Endodermal cell (in vitro differentiated cells): ENCODE data around the gene VIPR1. TPM values are rescaled to one million over a fixed set of nuclear protein-coding genes. Genes with fewer than 3 reads are reported as not detected.

Experiments
- DNase-seq: peaks from one replicate; pipeline ENCODE4 v3.0.0-alpha.2; 2017
- H3K27ac ChIP-seq: 2 replicates; pipeline ENCODE4 v1.5.1; 2013; ENCODE audit warnings: mild to moderate bottlenecking, low read depth, low read length, moderate library complexity
- H3K27me3 ChIP-seq: 2 replicates; pipeline ENCODE4 v1.6.1; 2013; ENCODE audit warnings: mild to moderate bottlenecking, low read length, moderate library complexity; ENCODE audit not compliant: insufficient read depth, control insufficient read depth, poor library complexity, severe bottlenecking
- H3K36me3 ChIP-seq: 2 replicates; pipeline ENCODE4 v1.7.0; 2013; ENCODE audit warnings: mild to moderate bottlenecking, low read length, moderate library complexity; ENCODE audit not compliant: control insufficient read depth, insufficient read depth
- H3K4me1 ChIP-seq: one replicate; pipeline ENCODE4 v1.7.0; 2013; ENCODE audit warnings: low read length; ENCODE audit not compliant: control insufficient read depth, insufficient read depth
- H3K4me3 ChIP-seq: 2 replicates; pipeline ENCODE4 v1.5.1; 2013; ENCODE audit warnings: mild to moderate bottlenecking, low read length, moderate library complexity
- H3K9ac ChIP-seq: 2 replicates; pipeline ENCODE4 v1.6.1; 2013; ENCODE audit warnings: mild to moderate bottlenecking, low read length, moderate library complexity; ENCODE audit not compliant: poor library complexity, severe bottlenecking; ENCODE audit errors: extremely low read depth
- H3K9me3 ChIP-seq: 2 replicates; pipeline ENCODE4 v1.6.1; 2013; ENCODE audit warnings: mild to moderate bottlenecking, low read length, moderate library complexity; ENCODE audit not compliant: control insufficient read depth
- H3K27ac Mint-ChIP-seq: 2 replicates; pipeline ENCODE4 v1.8.0; 2020; ENCODE audit warnings: mixed read lengths
- H3K27me3 Mint-ChIP-seq: 2 replicates; pipeline ENCODE4 v1.8.0; 2021; ENCODE audit warnings: mild to moderate bottlenecking, mixed read lengths; ENCODE audit not compliant: insufficient read depth
- H3K36me3 Mint-ChIP-seq: 2 replicates; pipeline ENCODE4 v1.8.0; 2020; ENCODE audit warnings: low read depth, mixed read lengths
- H3K4me1 Mint-ChIP-seq: 2 replicates; pipeline ENCODE4 v1.8.0; 2020; ENCODE audit warnings: mixed read lengths
- H3K4me3 Mint-ChIP-seq: 2 replicates; pipeline ENCODE4 v1.8.0; 2020; ENCODE audit warnings: mild to moderate bottlenecking, moderate library complexity, mixed read lengths
- H3K9me3 Mint-ChIP-seq: 2 replicates; pipeline ENCODE4 v1.8.0; 2020; ENCODE audit warnings: mild to moderate bottlenecking, mixed read lengths
- WGBS, 2 experiments: methylation state at CpG; one replicate each; pipeline versions ENCODE4 v1.1.5 to v1.1.7; 2013; ENCODE audit warnings: missing lambda C conversion rate in 2 of 2, mixed read lengths in 1 of 2; ENCODE audit not compliant: insufficient coverage in 1 of 2, insufficient read length in 1 of 2; 5-methylcytosine and 5-hydroxymethylcytosine counted together
- total RNA-seq, 2 donors: library from RNA; stranded (reverse); fragmentation: NEBNext Ultra II Directional in 1 of 2; extraction: Animal tissue kit (Norgen Biotek cat#: 25700) in 1 of 2; gene quantifications; 2 replicates in 1 of 2; 3 replicates in 1 of 2; pipeline ENCODE4 v1.2.1, GENCODE V29; 2021
- TF ChIP-seq, protein P1 (sequence below): fragments of 200-600 bp; sonication (generic); conservative IDR thresholded peaks from 2 replicates; pipeline ENCODE4 v1.5.0; 2021; ENCODE audit warnings: antibody characterized with exemption, mild to moderate bottlenecking

VIPR1 gene
- total RNA-seq, 2 donors from 2014 or later, result 12.9 to 14.7 TPM

GRCh38 chr3:42490243-42490642, 12.2 kb upstream of the VIPR1 start:
- H3K27me3 ChIP-seq, result no peaks in the 10 kb centered on the region
- Mint-ChIP-seq H3K27ac (no peak overlapping the region), H3K4me3 (no peak overlapping the region), H3K27me3 (peaks cover 13% of the 10 kb centered on the region), H3K36me3 (no peaks in the 10 kb centered on the region), H3K9me3 (no peaks in the 10 kb centered on the region), H3K4me1 (peaks cover 3% of the 10 kb centered on the region)
- peak; percentile 48 for DNase-seq
- H3K4me3 ChIP-seq, result no peak overlapping the region
- H3K27ac ChIP-seq, result no peak overlapping the region
- no peaks in the 10 kb centered on the region for H3K36me3 ChIP-seq
- no peaks in the 10 kb centered on the region for H3K9me3 ChIP-seq
- WGBS, 2 experiments, result 92% methylated on average over 5 of the region's 5 CpGs
- TF ChIP-seq, protein P1, sequence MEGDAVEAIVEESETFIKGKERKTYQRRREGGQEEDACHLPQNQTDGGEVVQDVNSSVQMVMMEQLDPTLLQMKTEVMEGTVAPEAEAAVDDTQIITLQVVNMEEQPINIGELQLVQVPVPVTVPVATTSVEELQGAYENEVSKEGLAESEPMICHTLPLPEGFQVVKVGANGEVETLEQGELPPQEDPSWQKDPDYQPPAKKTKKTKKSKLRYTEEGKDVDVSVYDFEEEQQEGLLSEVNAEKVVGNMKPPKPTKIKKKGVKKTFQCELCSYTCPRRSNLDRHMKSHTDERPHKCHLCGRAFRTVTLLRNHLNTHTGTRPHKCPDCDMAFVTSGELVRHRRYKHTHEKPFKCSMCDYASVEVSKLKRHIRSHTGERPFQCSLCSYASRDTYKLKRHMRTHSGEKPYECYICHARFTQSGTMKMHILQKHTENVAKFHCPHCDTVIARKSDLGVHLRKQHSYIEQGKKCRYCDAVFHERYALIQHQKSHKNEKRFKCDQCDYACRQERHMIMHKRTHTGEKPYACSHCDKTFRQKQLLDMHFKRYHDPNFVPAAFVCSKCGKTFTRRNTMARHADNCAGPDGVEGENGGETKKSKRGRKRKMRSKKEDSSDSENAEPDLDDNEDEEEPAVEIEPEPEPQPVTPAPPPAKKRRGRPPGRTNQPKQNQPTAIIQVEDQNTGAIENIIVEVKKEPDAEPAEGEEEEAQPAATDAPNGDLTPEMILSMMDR, result no peak
- no peak overlapping the region for H3K9ac ChIP-seq
- no peaks in the 10 kb centered on the region for H3K4me1 ChIP-seq

- no peak overlapping the region for H3K4me3 Mint-ChIP-seq
- DNase-seq, result peak; percentile 32
- peaks cover 11% of the 10 kb centered on the region for H3K27me3 Mint-ChIP-seq
- no peak overlapping the region for H3K27ac Mint-ChIP-seq
- Histone ChIP-seq H3K4me1 (no peaks in the 10 kb centered on the region), H3K9me3 (no peaks in the 10 kb centered on the region), H3K36me3 (no peaks in the 10 kb centered on the region), H3K27ac (no peak overlapping the region), H3K4me3 (no peak overlapping the region), H3K9ac (no peak overlapping the region), H3K27me3 (no peaks in the 10 kb centered on the region)
- peaks cover 7% of the 10 kb centered on the region for H3K4me1 Mint-ChIP-seq
- WGBS, 2 experiments, result 93 to 100% methylated on average over 1 to 3 of the region's 3 CpGs
- no peaks in the 10 kb centered on the region for H3K9me3 Mint-ChIP-seq
- TF ChIP-seq, protein P1, result no peak
- H3K36me3 Mint-ChIP-seq, result no peaks in the 10 kb centered on the region
Observed at GRCh38 chr3:42491881-42492507, 10.4 kb upstream of the VIPR1 start.

- WGBS, 2 experiments, result 83 to 94% methylated on average over 2 to 6 of the region's 6 CpGs
- no peak overlapping the region for H3K27ac Mint-ChIP-seq
- TF ChIP-seq, protein P1, result no peak
Observed at GRCh38 chr3:42492508-42493080, 9.8 kb upstream of the VIPR1 start.

More at GRCh38 chr3:42492508-42493080, 9.8 kb upstream of the VIPR1 start:
- peaks cover 14% of the 10 kb centered on the region for H3K27me3 Mint-ChIP-seq
- no peaks in the 10 kb centered on the region for H3K9me3 Mint-ChIP-seq
- H3K4me3 ChIP-seq, result no peak overlapping the region
- no peaks in the 10 kb centered on the region for H3K4me1 ChIP-seq
- H3K27ac ChIP-seq, result no peak overlapping the region
- no peaks in the 10 kb centered on the region for H3K27me3 ChIP-seq
- no peaks in the 10 kb centered on the region for H3K36me3 Mint-ChIP-seq
- no peak overlapping the region for H3K9ac ChIP-seq
- H3K36me3 ChIP-seq, result no peaks in the 10 kb centered on the region
- peaks cover 13% of the 10 kb centered on the region for H3K4me1 Mint-ChIP-seq
- no peak overlapping the region for H3K4me3 Mint-ChIP-seq
- DNase-seq, result peak; percentile 33
- H3K9me3 ChIP-seq, result no peaks in the 10 kb centered on the region
